PFSK-1 (cell line): Measurements from ENCODE around the gene CA11.

ENCODE experiments used
- POLR2AphosphoS5 ChIP-seq: IDR thresholded peaks from 2 replicates; pipeline ENCODE4 v1.6.1; 2012; ENCODE audit warnings: low read depth, mild to moderate bottlenecking, control low read depth, low read length, moderate library complexity
- REST ChIP-seq, 2 experiments: IDR thresholded peaks; 2 replicates each; pipeline versions ENCODE4 v1.6.1 to v1.8.0; 2011 to 2012; ENCODE audit warnings: low read depth in 2 of 2, low read length in 2 of 2, control low read depth in 1 of 2, inconsistent platforms in 1 of 2, mild to moderate bottlenecking in 1 of 2, moderate library complexity in 1 of 2; ENCODE audit not compliant: insufficient read depth in 1 of 2

GRCh38 chr19:48636859-48637448 is 9.0 kb downstream of the CA11 start, which contains the start of gene DBP:
- no peak; the same call in 1 of the 2 replicates for TF ChIP-seq POLR2AphosphoS5
- TF ChIP-seq REST (IDR thresholded peaks at IDR 0.05; ENCODE audit: insufficient read depth in 1 of 2, low read depth in 2 of 2, low read length in 2 of 2): no peak
